T-helper 2 cell (primary cell): ENCODE data around the gene TAGLN2.
"Not testable (repeated sequence)": the region's sequence is repeated elsewhere in the genome, so short reads cannot be mapped to it uniquely, and the experiment has no call there.

Source experiments
- DNase-seq, 5 experiments: peaks; one replicate each; pipeline versions ENCODE4 v3.0.0 to v3.0.0-alpha.2; 2012 to 2022

TAGLN2 gene

GRCh38 chr1:159899634-159900033 is 25.7 kb downstream of the TAGLN2 start:
- not testable (repeated sequence) for DNase-seq

GRCh38 chr1:159898527-159898926 is 26.8 kb downstream of the TAGLN2 start:
- DNase-seq: no peak

- DNase-seq: no peak
These were observed 27.3 kb downstream of the TAGLN2 start for GRCh38 chr1:159897962-159898361.

GRCh38 chr1:159896546-159896930 is 28.8 kb downstream of the TAGLN2 start:
- no peak for DNase-seq

- no peak for DNase-seq
These were observed 29.3 kb downstream of the TAGLN2 start for GRCh38 chr1:159895836-159896545.

- DNase-seq: no peak
These were observed 30.0 kb downstream of the TAGLN2 start for GRCh38 chr1:159895286-159895685.

- peak in 1 of 5 experiments; percentile 39 for DNase-seq
These were observed 32.4 kb downstream of the TAGLN2 start for GRCh38 chr1:159892944-159893343.

GRCh38 chr1:159891275-159892157 is 33.8 kb downstream of the TAGLN2 start:
- DNase-seq: peak; percentile 35 to 70 (median 56)

GRCh38 chr1:159890390-159890789 is 34.9 kb downstream of the TAGLN2 start:
- no peak for DNase-seq

- peak in 1 of 5 experiments; percentile 17 for DNase-seq
These were observed 35.5 kb downstream of the TAGLN2 start for GRCh38 chr1:159889821-159890252.

GRCh38 chr1:159889202-159889601 is 36.1 kb downstream of the TAGLN2 start:
- no peak for DNase-seq

GRCh38 chr1:159884296-159884695 is 41.0 kb downstream of the TAGLN2 start:
- DNase-seq: no peak

- DNase-seq: no peak
These were observed 42.2 kb downstream of the TAGLN2 start for GRCh38 chr1:159883134-159883533.

GRCh38 chr1:159882527-159882862 is 42.8 kb downstream of the TAGLN2 start:
- DNase-seq: no peak

- DNase-seq: no peak
These were observed 43.4 kb downstream of the TAGLN2 start for GRCh38 chr1:159881622-159882526.

GRCh38 chr1:159880430-159880829 is 44.9 kb downstream of the TAGLN2 start:
- DNase-seq: no peak

- no peak for DNase-seq
These were observed 45.3 kb downstream of the TAGLN2 start for GRCh38 chr1:159879977-159880376.

- DNase-seq: no peak
These were observed 46.2 kb downstream of the TAGLN2 start for GRCh38 chr1:159879136-159879535.

GRCh38 chr1:159877695-159878444 is 47.4 kb downstream of the TAGLN2 start:
- DNase-seq: no peak

- DNase-seq: no peak
These were observed 51.7 kb downstream of the TAGLN2 start for GRCh38 chr1:159873530-159874143.

- DNase-seq: no peak
These were observed 52.4 kb downstream of the TAGLN2 start for GRCh38 chr1:159872891-159873290.

- no peak for DNase-seq
These were observed 54.6 kb downstream of the TAGLN2 start for GRCh38 chr1:159870704-159871103.
